GM19468 (cell line): ENCODE measurements around the gene KIF11.
A peak's percentile ranks its signal among the peaks of the same experiment; 100 is the strongest.
"Not testable (repeated sequence)": the region's sequence is repeated elsewhere in the genome, so short reads cannot be mapped to it uniquely, and the experiment has no call there.

Experiments
- ATAC-seq: cut with Tn5 transposase; IDR thresholded peaks from one replicate; pipeline ENCODE4 v1.9.1; 2021; ENCODE audit warnings: mild to moderate bottlenecking, moderate library complexity, moderate number of reproducible peaks; ENCODE audit not compliant: unreplicated experiment; ENCODE audit errors: extremely low read depth

Gene KIF11

DNA sequence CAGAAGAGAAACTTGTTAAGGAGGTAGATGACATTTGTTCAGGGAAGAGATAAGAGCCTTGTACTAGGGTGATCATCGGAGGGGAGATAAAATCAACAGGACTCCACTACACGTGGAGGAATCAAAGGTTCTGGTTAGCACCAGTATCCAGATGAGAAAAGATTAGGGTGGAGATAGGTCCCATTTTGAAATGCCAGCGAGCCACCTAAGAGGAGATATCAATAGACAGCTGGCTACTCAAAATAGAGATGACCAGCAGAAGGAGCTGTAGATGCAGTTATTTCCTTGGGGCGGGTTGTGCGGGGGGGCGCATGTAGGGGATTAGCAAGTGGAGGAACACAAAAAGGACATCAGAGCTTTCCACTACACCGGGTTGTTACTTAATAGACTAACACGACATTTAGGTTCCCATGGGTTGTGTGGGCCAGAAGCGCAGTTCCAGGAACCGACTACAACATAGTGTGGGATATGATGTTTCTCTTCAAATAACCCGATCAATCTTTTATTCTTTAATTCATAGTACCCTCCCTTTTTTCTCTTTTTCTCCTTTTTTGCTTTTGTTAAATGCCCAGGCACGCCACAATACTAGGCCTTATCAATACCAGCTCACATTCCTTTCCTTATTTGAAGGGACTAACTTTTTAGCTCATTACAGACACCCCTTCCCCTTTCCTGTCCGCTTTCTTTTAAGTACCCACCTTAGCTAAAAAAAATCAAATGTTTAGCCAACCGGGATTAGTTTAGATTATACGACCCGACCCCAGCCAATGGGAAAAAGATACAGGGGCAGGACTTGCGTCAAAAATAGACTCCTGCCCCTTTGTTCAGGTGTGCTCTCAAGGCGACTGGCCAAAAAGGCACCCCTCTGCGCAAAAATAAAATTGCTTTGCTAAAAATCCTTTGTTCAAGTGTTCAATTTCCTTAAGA lies 2.0 kb upstream of the KIF11 start:
- no peak for ATAC-seq

DNA sequence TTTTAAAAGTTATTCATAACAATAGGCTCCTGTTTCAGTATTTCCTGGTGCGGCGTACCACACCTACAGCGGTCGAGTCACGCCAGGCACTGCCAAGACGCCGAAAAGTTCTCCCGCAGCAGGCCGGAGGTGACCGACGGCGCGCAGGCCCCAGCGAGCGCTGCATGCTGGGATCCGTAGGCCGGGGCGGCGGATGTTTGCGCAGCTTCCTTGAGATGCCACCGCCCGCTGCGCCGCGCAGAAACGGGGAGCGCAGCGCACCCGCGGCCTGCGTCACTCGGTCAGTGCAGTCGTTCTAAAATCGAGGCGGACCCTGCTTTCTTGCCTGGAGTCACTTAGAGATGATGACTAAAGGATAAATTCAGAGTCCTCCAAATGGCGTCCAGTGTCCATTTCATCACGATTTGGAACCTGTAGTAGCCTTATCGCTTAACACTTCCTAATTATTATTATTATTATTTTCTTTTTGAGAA lies 1.3 kb upstream of the KIF11 start:
- ATAC-seq: peak; percentile 48

DNA sequence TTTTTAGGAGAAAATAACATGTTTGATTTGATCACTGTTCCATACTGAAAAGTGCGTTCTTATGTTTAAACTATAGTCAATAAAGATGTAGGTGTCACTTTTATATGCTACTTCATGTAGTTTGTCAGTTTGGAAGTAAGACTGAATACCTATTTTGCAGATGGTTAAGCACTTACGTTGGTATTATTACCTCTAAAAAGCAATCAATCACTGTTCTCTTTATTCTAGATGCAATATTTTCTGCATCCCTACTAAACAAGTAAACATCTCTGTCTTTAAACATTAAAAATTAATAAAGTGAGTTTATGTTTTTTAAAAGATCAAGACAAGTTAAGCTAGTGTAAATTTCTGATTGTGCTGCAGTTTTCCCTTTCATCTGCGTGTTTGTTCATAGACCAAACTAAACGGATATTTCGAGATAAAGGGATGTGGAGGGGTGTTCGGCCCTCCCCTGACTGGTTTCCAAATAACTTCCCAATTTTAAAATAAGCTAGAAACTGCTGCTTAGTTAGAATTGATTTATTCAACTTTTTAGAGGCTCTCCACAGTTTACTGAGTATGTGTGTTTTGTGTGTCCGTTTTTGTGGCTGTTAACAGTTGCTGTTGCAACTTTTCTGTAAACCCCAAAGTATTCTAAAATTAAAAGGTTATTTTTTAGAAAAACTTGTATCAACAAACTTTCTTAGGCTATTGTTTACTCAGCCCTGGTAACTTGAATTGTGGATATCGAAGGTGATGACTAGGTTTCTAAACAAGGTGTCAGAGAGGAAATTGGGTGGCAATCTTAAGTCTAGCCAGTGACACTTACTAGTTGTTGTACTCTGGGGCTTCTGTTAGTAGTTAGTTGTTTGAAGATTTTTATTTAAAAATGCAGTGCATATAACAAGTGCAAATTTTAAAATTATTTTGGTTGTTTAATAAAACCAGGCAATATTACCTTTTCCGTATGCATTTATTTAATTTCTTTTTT lies 974 bp downstream of the KIF11 start:
- no peak for ATAC-seq

DNA sequence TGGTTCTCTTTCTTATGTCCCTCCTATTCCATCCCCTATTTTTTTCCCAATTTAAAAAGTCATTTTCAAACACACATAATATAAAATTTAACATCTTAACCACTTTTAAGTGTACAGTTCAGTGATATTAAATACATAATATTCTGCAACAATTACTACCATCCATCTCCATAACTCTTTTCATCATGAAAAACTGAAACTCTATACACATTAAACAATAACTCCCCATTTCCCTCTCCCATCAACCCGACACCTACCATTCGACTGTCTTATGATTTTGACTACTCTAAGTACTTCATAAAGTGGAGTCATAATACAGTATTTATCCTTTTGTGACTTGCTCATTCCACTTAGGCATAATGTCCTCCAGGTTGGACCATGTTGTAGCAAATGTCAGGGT lies 2.6 kb downstream of the KIF11 start:
- ATAC-seq: no peak

DNA sequence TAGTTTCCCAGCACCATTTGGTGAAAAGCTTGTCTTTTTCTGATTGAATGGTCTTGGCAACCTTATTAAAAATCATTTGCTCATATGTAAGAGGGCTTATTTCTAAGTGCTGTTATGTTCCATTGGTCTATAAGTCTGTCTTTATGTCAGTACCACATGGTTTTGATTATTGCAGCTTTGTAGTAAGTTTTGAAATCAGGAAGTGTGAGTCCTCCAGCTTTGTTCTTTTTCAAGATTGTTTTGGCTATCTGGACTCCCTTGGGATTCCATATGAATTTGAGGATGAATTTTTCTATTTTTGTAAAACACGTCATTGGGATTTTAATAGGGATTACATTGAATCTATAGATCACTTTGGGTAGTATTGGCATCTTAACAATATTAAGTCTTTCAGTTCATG lies 5.4 kb downstream of the KIF11 start:
- no peak for ATAC-seq

DNA sequence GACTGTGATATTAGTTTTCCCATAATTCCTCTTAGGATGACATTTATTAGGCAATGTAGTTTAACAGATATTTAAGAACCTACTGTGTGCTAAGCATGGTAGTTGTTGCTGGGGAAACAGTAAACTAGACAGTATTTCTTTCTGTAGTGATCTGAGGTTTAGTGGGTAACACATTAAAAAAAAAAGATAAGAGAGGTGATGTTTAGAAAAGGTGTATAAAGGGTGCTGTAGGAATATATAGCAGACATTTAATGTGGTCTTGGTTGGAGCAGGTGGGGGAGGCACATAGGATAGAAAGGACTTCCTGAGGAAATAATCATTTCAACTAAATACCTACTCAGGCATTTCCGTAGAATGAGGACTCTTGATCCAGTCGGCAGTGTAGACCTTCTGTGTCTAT lies 11.9 kb downstream of the KIF11 start:
- no peak for ATAC-seq

DNA sequence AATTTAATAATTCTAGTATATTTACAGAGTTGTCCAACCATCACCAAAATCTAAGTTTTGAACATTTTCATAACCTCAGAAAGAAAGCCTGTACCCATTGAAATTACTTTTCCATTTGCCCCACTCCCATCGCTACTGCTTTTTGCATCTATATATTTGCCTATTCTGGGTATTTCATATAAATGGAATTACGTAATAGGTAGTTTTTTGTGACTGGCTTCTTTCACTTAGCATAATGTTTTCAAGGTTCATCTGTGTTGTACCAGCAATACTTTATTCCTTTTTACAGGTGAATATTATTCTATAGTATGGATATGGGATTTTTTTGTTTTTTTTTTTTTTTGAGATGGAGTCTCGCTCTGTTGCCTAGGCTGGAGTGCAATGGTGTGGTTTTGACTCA lies 22.6 kb downstream of the KIF11 start:
- no peak for ATAC-seq

DNA sequence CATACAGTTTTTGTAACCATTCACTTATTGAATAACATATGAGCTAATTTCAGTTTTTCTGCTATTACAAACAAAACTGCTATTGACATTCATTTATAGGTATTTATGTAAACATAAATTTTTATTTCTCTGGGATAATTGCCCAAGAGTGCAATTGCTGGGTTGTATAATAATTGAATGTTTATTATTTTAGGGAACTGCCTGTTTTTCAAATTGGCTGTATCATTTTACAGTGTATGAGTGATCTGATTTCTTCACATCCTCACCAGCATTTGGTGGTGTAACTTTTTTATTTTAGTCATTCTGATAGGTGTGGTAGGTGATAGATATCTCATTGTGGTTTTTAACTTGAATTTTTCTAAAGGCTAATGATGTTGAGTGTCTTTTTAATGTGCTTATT lies 26.4 kb downstream of the KIF11 start:
- no peak for ATAC-seq

DNA sequence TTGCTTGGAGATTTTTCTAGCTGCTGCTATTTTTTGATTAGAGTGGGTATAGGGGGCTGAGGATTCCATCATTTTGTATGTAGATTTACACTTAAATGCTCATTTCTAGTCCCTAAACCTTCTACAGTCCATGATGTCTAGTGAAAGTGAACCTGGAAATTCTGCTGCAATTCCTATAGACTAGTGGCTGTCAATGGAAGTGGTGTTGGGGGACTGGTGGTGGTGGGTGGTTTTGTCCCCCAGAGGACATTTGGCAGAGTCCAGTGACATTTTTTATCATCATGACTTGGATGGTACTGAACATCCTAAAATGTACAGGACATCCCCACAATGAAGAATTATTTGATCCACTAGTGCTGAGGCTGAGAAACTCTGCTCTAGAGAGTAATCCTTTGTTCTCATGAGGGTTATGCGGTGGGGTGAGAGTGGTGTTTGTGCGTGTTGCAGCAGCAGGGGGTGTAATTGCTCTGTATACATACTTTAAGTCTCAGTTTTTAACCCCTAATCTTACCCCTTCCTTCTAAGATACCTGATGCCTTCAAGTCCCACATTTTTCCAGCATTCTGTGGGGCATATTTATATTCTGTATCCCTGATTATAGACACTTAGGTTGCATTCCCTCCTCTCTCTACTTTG lies 35.0 kb downstream of the KIF11 start:
- ATAC-seq: no peak

DNA sequence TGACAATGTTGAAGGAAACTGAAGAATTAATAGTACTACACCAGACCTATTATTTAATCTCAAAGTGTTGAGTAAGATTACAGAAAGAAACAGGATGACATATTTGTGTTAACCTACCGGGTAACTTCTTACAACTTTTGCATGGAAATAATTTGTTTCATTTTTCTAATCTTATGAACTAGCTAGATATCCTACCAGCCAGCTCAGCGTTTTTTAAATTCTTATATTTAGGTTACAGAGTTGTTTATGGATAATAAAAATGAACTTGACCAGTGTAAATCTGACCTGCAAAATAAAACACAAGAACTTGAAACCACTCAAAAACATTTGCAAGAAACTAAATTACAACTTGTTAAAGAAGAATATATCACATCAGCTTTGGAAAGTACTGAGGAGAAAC lies 37.0 kb downstream of the KIF11 start:
- no peak for ATAC-seq

DNA sequence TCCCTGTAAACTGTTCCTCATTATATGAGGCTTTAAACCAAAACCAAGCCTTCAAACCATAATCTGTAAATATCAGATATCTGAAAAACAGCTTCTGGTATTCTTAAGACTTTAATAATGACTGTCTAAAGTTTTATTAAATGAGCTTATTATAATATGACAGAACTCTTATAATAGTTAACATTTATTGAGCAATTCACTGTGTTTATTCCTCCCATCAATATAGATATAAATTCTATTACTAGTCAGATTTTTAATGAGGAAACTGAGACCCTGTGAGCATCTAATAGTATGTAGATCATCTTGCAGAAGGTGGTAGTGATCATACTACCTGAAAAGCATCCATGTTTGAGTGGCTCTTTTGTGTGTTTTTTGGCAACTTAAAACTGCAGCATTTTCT lies 45.1 kb downstream of the KIF11 start:
- ATAC-seq: no peak

DNA sequence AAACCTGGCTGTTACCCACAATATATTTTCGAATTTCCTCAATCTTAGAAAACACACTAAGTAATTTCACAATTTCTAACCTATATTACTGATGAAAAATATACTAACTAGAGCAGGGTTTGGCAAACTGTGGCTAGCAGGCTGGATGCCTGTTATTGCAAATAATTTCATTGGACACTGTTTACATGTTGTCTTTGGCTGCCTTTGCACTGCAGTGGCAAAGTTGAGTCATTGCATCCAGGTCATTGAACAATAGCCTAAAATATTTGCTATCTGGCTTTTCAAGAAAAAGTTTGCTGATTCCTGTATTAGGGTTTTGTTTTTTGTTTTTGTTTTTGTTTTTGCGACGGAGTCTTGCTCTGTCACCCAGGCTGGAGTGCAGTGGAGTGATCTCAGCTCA lies 47.2 kb downstream of the KIF11 start:
- no peak for ATAC-seq

DNA sequence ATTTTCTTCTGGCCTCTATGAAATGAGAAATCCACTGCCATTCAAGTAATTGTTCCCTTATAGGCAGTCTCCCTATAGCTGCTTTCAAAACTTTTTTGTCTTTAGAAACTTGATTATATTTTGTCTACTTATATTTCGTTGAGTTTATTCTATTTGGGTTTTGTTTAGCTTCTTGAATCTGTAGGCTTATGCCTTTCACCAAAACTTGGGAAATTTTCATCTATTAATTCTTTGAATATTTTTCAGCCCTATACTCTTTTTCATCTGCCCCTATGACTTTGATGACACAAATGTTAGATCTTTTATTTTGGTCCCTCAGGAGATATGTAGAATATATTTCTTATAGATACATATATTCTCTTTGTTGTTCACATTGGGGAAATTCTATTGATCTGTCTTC lies 48.6 kb downstream of the KIF11 start:
- ATAC-seq: no peak

DNA sequence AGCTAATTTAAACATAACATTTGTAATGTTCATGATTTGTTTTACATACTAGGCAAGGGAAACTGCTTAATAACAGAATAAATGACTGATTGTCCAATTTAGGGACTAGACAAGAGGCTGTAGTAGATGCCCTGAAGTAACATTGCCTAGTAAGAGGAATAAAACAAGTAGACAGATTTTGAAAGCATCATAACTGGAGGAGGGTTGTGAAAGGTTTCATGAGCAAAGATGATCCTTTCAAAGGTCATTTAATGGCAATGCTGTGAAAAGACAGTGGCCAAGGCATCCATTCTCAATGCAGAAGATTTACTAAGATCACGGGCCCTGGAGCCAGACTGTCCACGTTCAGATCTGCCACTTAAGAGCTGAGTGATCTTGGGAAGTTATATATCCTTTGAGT lies 52.0 kb downstream of the KIF11 start:
- ATAC-seq: no peak

DNA sequence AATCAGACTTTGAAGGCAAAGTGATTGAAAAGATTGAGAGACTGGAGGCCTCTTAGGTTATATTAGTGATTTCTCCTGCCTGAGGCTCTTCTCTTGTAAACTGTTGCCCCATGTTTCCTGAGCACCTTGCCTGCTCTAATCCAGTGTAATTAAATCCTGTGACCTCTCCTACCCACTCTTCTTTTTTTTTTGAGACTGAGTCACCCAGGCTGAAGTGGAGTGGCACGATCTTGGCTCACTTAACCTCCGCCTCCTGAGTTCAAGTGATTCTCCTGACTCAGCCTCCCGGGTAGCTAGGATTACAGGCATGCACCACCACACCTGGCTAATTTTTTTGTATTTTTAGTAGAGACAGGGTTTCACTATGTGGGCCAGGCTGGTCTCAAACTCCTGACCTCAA lies 57.9 kb downstream of the KIF11 start:
- ATAC-seq: not testable (repeated sequence)

DNA sequence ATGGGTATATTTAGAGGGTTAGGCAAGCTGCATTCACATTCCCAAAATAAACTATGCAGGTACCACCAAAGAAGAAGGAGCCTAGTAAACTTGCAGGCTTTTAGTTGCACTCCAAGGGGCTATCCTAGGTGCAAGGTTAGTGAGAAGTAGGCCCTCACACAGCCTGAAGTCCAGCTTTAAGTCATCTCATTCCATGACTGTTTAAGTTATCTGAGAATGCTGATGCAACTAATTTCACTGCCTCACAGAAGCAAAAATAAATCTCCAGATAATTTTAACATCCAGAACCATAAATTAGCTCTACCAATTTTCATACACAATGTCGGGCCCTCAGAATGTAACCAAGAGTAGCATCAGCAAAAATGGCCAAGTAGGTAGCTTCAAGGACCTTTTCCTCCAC lies 62.5 kb downstream of the KIF11 start:
- ATAC-seq: no peak

DNA sequence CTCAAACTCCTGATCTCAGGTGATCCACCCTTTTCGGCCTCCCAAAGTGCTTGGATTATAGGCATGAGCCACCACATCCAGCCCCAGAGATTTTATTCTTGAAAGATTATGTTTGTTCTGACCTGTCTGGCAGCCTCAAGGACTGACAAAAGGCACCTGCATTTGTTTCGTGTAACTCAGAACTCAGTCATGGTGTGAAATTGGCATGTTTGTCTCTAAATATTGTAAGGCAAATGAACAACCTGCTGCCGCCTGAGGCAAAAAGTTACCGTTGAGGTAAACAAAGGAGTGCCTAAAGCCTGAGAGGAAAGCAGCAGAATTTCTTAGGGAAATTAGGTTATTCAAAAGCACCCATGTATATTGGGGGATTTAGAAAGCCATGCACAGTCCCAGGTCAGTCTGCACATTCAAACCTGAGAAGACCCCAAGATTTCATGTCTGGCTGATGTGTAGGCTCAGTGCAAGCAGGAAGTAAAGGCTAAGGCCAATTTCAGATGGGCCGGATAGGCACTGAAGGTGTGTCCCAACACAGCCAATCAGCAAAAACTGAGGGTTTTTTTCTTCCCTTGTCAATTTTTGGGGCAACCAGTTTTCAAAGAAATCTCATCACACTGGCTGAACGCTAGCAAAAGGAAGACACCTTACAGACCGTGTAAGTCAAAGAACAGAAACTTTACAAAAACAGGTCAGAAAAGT lies 63.5 kb downstream of the KIF11 start:
- no peak for ATAC-seq

DNA sequence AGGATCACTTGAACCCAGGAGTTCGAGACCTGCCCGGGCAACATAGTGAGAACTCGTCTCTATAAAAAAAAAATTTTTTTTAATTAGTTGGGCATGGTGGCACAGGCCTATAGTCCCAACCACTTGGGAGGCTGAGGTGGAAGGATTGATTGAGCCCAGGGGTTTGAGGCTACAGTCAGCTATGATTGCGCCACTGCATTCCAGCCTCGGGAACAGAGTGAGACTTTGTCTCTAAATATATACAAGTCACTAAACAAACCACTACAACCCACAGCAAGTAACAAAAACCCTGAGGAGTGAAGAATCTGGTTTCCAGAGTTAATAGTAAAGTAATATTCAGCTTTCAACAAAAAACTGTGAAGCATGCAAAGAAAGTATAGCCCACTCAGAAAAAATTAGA lies 64.1 kb downstream of the KIF11 start:
- ATAC-seq: no peak

DNA sequence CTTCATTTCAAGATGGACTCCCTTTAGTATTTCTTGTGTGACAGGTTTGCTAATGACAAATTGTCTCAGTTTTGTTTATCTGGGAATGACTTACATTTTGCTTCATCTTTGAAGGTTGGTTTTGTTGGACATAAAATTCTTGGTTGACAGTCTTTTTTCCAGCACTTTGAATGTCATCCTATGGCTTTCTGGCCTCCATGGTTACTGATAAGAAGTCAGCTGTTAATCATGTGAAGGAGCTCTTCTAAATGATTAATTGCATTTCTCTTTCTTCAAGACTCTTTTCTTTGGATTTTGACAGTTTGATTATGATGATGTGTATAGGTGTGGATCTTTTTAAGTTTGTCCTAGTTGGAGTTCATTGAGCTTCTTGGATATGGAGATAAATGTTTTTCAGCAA lies 69.9 kb downstream of the KIF11 start:
- ATAC-seq: no peak

DNA sequence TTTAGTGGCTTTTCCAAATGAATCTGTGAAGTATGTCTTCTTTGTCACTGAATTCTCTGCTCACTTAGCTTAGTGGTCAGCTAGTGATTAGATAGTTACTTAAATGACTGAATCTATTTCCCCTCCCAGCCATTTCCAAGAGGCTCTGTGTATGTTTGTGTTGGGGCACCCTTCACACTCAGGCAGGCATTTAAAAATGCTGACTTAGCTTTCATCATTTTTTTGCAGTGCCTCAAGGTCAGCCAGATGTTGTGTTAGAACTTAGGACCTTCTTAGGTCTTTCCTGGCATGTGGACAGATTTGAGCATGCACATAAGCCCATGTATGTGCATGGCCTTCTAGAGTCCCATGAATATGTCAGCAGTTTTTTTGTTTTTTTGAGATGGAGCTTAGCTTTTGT lies 71.4 kb downstream of the KIF11 start:
- ATAC-seq: no peak
